ENCODE results near the gene CRYBA4.
"Not testable (repeated sequence)": the region's sequence is repeated elsewhere in the genome, so short reads cannot be mapped to it uniquely, and the experiment has no call there.

The CRYBA4 gene

DNA sequence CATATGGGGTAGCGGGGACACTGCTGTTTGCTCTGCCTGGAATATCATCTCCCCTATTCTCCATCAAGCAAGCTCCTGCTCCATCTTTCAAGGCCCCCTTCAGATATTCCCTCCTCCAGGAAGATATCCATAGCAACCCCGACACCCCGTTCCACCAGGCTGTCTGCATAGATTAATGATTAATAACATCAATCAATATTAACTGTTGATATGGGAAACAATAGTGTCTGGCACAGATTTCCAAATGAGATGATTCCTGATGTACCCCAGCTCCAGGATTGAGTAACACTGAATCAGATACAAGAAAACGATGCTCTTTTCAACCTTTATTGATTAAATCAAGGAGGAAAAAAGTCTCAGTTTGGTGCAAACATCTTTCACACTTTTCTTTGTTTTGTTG, 24.3 kb upstream of the CRYBA4 start:
- DNase-seq: no peak

GRCh38 chr22:26599505-26599904, 22.3 kb upstream of the CRYBA4 start:
- DNase-seq: no peak

- DNase-seq: no peak
Observed at GRCh38 chr22:26601726-26602125, 20.0 kb upstream of the CRYBA4 start.

GRCh38 chr22:26602127-26602526, 19.6 kb upstream of the CRYBA4 start:
- no peak for DNase-seq

- no peak for DNase-seq
Observed at GRCh38 chr22:26604368-26604767, 17.4 kb upstream of the CRYBA4 start.

DNA sequence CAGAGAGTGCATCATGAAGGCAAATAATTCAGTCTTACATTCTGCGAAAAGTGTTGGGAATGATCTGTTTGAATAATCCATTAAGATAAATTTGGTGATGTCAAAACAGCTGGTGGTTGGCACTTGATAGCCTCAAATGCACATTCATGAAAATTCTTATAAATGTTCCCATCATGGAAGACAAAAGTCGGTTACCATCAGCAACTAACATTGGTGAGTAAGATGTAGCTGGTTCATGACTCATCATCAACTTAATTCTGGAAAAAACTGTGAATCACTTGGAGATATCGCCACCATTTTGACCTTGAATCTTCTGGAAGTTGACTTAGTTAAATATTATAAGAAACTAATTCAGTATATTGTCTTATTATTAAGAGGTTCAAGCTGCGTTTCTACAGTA, 15.2 kb upstream of the CRYBA4 start:
- DNase-seq: no peak

DNA sequence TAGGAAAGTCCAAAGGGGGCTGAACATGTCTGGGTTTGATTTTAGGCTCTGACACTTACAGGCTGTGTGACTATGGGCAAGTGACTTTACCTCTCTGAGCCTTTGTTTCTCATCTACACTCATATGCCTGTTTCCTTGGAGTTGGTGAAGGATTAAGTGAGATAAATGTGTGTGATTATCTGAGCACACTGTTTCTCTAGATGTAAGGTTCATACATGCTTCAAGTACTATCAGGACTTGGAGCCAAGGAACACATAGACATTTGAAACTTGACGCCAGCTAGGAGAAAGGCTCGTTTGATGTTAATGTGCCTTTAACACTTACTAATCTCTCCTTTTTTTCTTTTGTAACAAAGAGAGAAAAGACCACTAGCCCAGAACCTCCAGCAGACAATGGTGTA, 13.6 kb upstream of the CRYBA4 start:
- DNase-seq: no peak

GRCh38 chr22:26609287-26609686, 12.5 kb upstream of the CRYBA4 start:
- no peak for DNase-seq

DNA sequence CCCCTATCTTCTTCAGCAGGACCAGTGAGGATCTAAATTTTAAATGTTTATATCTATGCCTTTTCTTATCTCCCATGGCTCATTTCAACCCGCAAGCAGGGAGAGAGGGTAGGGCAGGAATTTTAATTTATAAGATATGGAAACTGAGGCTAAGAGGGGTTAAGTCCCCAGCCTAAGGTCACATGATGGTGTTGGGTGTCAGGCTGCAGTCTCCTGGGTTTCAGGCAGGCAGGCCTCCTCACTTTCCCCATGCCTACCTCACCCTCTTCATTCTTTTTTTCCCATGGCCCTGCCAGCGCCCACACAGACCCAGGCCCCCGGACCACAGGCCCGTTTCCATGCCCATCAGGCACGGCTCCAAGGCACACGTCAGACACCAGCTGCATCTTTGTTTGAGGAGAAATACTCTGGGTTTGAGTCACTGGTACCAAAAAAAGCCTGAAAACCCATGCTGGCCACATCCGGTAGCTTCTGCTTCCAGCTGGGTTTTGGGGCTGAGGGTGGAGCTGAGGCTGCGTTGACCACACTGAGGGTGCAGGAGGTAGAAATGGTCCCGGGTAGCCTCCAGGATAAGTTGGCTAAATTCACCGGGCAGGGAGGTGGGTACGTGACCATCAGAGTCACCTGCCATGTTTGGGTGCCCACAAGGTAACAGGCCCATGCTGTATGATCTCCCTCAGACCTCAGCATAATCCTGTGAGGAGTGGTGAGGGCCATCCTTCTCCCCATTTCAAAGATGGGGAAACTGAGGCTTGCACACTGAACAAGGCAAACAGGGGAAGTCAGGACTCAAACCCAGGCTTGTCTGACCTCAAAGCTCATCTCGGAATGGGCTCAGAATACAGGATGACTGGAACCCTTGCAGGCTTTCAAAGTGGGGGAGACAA, 11.4 kb upstream of the CRYBA4 start:
- no peak for DNase-seq

GRCh38 chr22:26610996-26611395, 10.8 kb upstream of the CRYBA4 start:
- no peak for DNase-seq

DNA sequence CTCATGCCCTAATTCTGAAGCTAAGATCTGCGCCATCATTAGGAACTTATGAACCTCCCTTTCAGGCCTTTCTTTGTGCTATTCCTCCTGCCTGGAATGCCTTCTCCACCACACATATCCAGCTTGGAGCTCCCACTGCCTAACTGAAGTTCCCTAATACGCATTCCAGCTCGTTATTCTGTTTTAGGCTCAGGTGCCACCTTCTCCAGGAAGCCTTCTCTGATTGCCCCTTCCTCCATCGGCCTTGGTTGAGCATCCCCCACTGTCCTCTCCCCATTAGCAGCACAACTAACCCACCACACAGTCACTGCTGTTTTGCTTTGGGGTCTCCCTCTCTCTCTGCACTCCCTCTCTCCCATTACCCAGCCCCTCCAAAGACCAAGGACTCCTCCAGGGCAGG, 9.1 kb upstream of the CRYBA4 start:
- no peak for DNase-seq

DNA sequence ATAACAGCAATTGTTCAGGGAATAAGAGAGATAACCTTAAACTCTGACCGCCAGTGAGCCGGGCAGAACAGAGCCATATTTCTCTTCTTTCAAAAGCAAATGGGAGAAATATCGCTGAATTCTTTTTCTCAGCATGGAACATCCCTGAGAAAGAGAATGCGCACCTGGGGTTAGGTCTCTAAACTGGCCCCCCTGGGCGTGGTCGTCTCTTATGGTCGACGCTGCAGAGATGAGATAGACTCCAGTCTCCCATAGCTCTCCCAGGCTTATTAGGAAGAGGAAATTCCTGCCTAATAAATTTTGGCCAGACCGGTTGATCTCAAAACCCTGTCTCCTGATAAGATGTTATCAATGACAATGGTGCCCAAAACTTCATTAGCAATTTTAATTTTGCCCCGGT, 8.0 kb upstream of the CRYBA4 start:
- DNase-seq: not testable (repeated sequence)

- DNase-seq: no peak
Observed at GRCh38 chr22:26614322-26614721, 7.4 kb upstream of the CRYBA4 start.

DNA sequence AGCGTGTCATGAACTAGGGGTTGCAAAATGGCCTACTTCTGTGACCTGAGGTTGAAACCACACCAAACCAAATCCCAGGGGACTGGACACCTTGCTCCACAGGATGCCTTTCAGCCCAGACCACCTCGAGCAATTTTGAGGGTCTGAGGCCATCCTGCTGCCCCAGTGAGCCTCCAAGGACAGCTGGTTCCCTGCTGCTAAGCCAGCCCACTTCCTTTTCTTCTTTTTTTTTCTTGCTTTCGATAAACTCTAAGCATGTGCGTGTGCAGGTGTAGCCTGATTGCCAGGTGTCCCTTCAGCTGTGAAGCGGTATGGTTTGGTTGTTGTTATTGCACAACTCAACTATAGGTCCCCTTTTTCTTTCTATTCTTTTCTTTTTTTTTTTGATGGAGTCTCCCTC, 6.6 kb upstream of the CRYBA4 start:
- no peak for DNase-seq

DNA sequence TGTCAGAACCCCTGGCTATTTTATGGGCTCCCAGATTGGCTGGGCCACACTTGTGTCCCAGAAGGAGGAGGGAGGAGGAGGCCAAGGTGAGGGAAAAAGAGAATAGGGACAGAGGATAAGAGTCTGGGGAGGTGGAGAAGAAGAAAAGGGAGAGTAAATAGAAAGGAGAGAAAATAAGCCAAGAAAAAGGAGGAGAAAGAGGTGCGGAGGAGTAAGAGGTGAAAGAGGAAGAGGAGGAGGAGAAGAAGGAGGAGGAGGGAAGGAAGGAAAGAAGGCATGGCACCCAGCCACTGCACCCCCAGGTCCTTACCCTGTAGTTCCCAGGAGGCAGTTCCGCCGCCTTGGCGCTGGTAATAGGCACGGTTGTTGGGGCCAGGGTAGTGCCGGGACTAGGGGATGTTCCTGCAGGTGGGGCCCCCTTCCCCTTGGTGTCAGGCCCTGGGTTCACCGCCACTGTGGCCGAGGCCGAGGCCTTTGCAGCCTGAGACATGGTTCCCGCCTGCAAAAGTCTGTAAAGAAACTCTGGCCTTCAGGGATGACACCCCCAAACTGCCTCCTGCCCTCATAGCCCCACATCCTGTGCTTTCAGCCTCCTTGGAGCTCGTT, 5.8 kb upstream of the CRYBA4 start:
- no peak for DNase-seq

GRCh38 chr22:26616650-26617049, 5.1 kb upstream of the CRYBA4 start:
- DNase-seq: no peak

DNA sequence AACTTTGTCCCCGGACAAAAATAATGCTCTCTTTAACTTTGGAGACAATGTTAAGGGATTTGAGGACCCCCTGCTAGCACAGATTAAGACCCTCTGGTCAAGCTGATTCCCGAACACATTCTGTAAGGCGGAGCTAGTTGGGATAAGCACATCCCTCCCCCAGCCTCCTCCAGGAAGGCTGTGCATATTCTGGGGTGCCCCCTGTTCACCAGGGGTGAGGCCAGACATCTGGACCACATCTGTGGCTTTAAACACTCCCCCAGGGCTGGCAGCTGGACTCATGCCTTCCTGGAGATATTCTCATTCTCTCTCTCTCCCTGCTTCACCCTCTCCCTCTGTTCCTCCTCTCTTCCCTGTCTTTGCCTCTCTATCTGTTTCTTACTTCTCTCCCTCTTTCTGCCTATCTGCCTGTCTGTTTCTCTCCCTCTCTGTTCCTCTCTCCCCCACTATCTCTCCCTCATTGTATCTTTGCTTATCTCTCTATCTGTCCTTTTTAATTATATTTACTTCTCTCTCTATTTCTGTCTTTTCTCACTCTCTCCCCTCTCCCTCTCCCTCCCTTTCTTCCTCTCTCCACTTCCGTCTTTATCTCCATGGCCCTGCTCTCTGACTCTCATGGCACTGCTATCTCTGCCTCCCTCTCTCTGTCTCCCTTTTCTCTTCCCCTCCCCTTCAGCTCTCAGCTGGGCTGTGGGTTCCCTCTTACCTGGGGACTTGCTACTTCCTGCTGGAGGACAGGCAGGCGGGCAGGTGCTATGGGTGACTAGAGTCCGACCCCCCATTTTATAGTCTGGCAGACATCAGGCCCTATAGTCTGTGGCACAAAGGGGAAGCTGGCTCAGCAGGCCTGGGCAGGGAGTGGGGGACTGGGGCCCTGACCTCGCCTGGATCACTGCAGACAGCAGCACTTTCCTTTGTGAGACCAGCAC, 4.2 kb upstream of the CRYBA4 start, which contains the start of gene CRYBB1:
Gene CRYBB1 (minus strand): TSS at position 757 of the 929 bp plus-strand sequence. CDS start 1,708 bp downstream, outside the sequence.
- no peak for DNase-seq

- no peak for DNase-seq
Observed at GRCh38 chr22:26618455-26618854, 3.3 kb upstream of the CRYBA4 start.

DNA sequence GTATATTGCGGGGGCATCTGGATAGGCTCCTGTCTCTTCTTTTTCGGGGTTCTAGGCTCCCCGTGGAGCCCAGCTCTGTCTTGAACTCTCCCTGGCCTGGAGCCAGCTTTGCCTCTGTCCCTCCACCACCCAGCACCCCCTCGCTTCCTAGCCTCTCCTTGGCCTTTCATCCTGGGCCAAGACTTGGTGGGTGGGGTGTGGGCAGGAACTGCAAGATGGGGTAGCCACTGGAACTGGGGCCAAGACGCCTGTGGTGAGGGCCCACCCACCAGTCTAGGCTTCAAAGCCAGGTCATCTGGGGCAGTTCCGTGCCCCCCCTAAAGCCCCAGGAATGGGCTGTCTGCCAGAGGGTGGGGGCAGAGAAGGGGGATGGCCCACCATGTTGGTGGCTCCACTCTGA, 2.3 kb upstream of the CRYBA4 start:
- no peak for DNase-seq

- DNase-seq: no peak
Observed at GRCh38 chr22:26620197-26620596, 1.6 kb upstream of the CRYBA4 start.

GRCh38 chr22:26623984-26624383, 2.2 kb downstream of the CRYBA4 start:
- DNase-seq: no peak

DNA sequence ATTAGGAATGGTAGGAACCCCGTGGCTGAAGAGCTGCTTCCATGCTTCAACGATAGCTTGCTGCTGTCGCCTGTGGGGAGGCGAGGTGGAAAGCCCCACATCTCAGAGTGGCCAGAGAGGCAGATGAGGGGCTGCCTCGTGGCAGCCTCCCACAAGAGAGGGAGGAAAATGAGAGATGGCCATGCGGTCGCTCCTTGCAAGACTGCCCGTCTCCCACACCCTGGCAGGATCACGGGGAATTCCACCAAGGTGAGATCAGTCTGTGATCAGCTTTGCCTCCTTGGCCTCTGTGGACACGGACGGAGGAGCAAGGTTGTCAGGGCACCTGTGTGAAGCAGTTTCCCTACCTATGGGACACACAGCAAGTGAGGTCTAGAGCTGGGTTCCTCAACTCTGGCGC, 3.0 kb downstream of the CRYBA4 start:
- DNase-seq: no peak

DNA sequence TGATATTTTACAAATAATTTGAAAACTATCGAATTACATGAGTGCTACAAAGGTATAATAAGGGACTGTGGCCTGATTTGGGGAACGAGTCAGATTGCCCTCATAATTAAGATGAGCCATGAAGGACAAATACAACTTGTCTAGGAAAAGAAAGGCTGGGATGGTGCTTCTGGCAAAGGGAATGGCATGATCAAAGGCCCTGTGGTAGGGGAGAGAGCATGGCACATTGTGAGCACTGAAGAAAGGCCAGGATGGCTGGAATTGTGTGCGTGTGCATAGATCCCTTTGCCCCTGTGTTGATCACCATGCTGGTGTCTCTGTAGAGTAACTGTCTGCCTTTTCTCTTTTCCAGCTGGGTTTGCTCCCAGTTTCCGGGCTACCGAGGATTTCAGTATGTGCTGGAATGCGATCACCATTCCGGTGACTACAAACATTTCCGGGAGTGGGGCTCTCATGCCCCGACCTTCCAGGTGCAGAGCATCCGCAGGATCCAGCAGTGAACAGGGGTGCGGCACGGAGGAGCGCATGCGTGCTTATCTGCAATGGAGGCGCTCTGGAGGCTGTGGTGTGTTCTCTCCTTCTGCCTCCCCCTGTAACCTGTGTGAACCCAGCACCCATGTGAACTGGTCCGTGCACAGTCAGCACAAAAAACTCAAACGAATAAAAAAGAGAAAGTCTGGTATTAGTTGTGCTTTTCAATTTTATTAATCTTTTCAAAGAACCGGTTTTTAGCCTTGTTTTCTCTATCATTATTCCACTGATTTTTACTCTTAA, 8.4 kb downstream of the CRYBA4 start:
- DNase-seq: no peak

All from activated T-cell treated with anti-CD3 and anti-CD28 coated beads for 4 hours (primary cell).